SU-DHL-6 (cell line): Measurements from ENCODE around the gene SMIM38.

Experiments used
- H2AFZ ChIP-seq: fragments of 200-600 bp; sonication (generic); 2 replicates; pipeline ENCODE4 v1.6.1; 2014; ENCODE audit warnings: low read depth, mild to moderate bottlenecking, moderate library complexity, mixed read lengths, antibody characterized with exemption, low read length; ENCODE audit not compliant: severe bottlenecking
- H3F3A ChIP-seq: fragments of 200-600 bp; shearing (Covaris generic); 2 replicates; pipeline ENCODE4 v1.6.0; 2016; ENCODE audit warnings: antibody characterized with exemption, mild to moderate bottlenecking; ENCODE audit not compliant: insufficient read depth
- H3K27ac ChIP-seq: fragments of 200-600 bp; sonication (generic); 2 replicates; pipeline ENCODE4 v1.5.1; 2016; ENCODE audit warnings: low read depth, mild to moderate bottlenecking, low read length, moderate library complexity, mixed read lengths
- H3K27me3 ChIP-seq: fragments of 200-600 bp; sonication (generic), shearing (Covaris generic); 2 replicates; pipeline ENCODE4 v1.6.0; 2014; ENCODE audit warnings: mild to moderate bottlenecking, low read length
- H3K36me3 ChIP-seq: fragments of 200-600 bp; sonication (generic); 2 replicates; pipeline ENCODE4 v1.6.1; 2014; ENCODE audit warnings: mild to moderate bottlenecking, low read length, mixed read lengths
- H3K4me2 ChIP-seq: fragments of 300-600, 200-600 bp; shearing (Covaris generic), sonication (generic); 2 replicates; pipeline ENCODE4 v1.6.0; 2014; ENCODE audit warnings: low read length, low read depth, mild to moderate bottlenecking; ENCODE audit not compliant: poor library complexity, severe bottlenecking
- H3K4me3 ChIP-seq: fragments of 200-600 bp; sonication (generic); 2 replicates; pipeline ENCODE4 v1.5.1; 2014; ENCODE audit warnings: antibody characterized with exemption, low read length, mild to moderate bottlenecking, mixed read lengths; ENCODE audit not compliant: insufficient read depth, poor library complexity, severe bottlenecking
- H3K79me2 ChIP-seq: fragments of 200-600 bp; sonication (generic); 2 replicates; pipeline ENCODE4 v1.6.1; 2014; ENCODE audit warnings: mild to moderate bottlenecking, low read length, moderate library complexity; ENCODE audit not compliant: insufficient read depth
- H3K9ac ChIP-seq: fragments of 200-600 bp; sonication (generic); 2 replicates; pipeline ENCODE4 v1.7.0; 2014; ENCODE audit warnings: mild to moderate bottlenecking, low read length
- H3K9me2 ChIP-seq: fragments of 200-600 bp; sonication (generic); replicated peaks from 2 replicates; pipeline ENCODE4 v1.6.1; 2014; ENCODE audit warnings: low read length; ENCODE audit not compliant: insufficient read depth
- H3K9me3 ChIP-seq: fragments of 200-600 bp; sonication (generic); 2 replicates; pipeline ENCODE4 v1.6.1; 2014; ENCODE audit warnings: low read length, mixed read lengths; ENCODE audit not compliant: insufficient read depth
- H4K20me1 ChIP-seq: fragments of 200-600 bp; sonication (generic); 2 replicates; pipeline ENCODE4 v1.6.1; 2014; ENCODE audit warnings: low read depth, mild to moderate bottlenecking, antibody characterized with exemption, low read length, moderate library complexity, mixed read lengths
- CTCF ChIP-seq: fragments of 200-600 bp; sonication (generic); IDR thresholded peaks from one replicate; pipeline ENCODE4 v1.5.1; 2017; ENCODE audit warnings: antibody characterized with exemption, mild to moderate bottlenecking, low read length, moderate library complexity; ENCODE audit not compliant: insufficient read depth, poor library complexity, severe bottlenecking
- EZH2phosphoT487 ChIP-seq: fragments of 200-600 bp; sonication (generic), shearing (Covaris generic); conservative IDR thresholded peaks from 2 replicates; pipeline ENCODE4 v1.6.1; 2018; ENCODE audit warnings: mild to moderate bottlenecking, antibody characterized with exemption, low read length, moderate library complexity, mixed read lengths

The SMIM38 gene

GRCh38 chr11:69140635-69141034 lies 15.1 kb upstream of the SMIM38 start:
- TF ChIP-seq CTCF = no peak
- no peak for TF ChIP-seq EZH2phosphoT487
- H3K36me3 ChIP-seq = no peaks in the 10 kb centered on the region
- no peaks in the 10 kb centered on the region for H3K9me3 ChIP-seq
- no peaks in the 10 kb centered on the region for H3K27me3 ChIP-seq
- no peak overlapping the region for H3K4me2 ChIP-seq
- no peak overlapping the region for H2AFZ ChIP-seq
- no peak overlapping the region for H3K27ac ChIP-seq
- no peak overlapping the region for H3K9ac ChIP-seq
- H3K9me2 ChIP-seq = no peaks in the 10 kb centered on the region
- no peaks in the 10 kb centered on the region for H4K20me1 ChIP-seq
- H3F3A ChIP-seq = no peaks in the 10 kb centered on the region
- H3K4me3 ChIP-seq = no peak overlapping the region
- no peaks in the 10 kb centered on the region for H3K79me2 ChIP-seq

GRCh38 chr11:69141742-69142141 lies 14.0 kb upstream of the SMIM38 start:
- H3K9me2 ChIP-seq = no peaks in the 10 kb centered on the region

GRCh38 chr11:69142895-69143294 lies 12.8 kb upstream of the SMIM38 start:
- no peak overlapping the region for H3K4me2 ChIP-seq
- no peak overlapping the region for H2AFZ ChIP-seq
- H3K27ac ChIP-seq = no peak overlapping the region
- no peaks in the 10 kb centered on the region for H4K20me1 ChIP-seq
- no peak overlapping the region for H3K9ac ChIP-seq
- H3F3A ChIP-seq = no peaks in the 10 kb centered on the region
- H3K4me3 ChIP-seq = no peak overlapping the region
- H3K79me2 ChIP-seq = no peaks in the 10 kb centered on the region
- TF ChIP-seq CTCF = no peak
- no peaks in the 10 kb centered on the region for H3K36me3 ChIP-seq
- no peaks in the 10 kb centered on the region for H3K9me2 ChIP-seq
- no peaks in the 10 kb centered on the region for H3K9me3 ChIP-seq
- H3K27me3 ChIP-seq = no peaks in the 10 kb centered on the region

More at GRCh38 chr11:69141742-69142141, 14.0 kb upstream of the SMIM38 start:
- no peak overlapping the region for H3K4me3 ChIP-seq
- no peaks in the 10 kb centered on the region for H4K20me1 ChIP-seq
- H2AFZ ChIP-seq = no peak overlapping the region
- no peaks in the 10 kb centered on the region for H3F3A ChIP-seq
- no peaks in the 10 kb centered on the region for H3K9me3 ChIP-seq
- H3K79me2 ChIP-seq = no peaks in the 10 kb centered on the region
- H3K27me3 ChIP-seq = no peaks in the 10 kb centered on the region
- H3K4me2 ChIP-seq = no peak overlapping the region
- no peak overlapping the region for H3K27ac ChIP-seq
- TF ChIP-seq EZH2phosphoT487 (no peak), CTCF (no peak)
- no peaks in the 10 kb centered on the region for H3K36me3 ChIP-seq
- no peak overlapping the region for H3K9ac ChIP-seq
